Activated naive CD8-positive, alpha-beta T cell treated with anti-CD3 and anti-CD28 coated beads, Interleukin-2, amount 50 U/mL, for 24 hours (primary cell): Measurements from ENCODE around the gene PTGER1.

Experiments used
- ATAC-seq: fragments of 150-1000 bp; cut with Tn5 transposase; one replicate; pipeline ENCODE4 v1.10.0; 2021
- DNase-seq: peaks from one replicate; pipeline ENCODE4 v3.0.0; 2021
- H3K27ac Mint-ChIP-seq: one replicate; pipeline ENCODE4 v1.8.0; 2021; ENCODE audit warnings: mild to moderate bottlenecking, mixed read lengths
- H3K27me3 Mint-ChIP-seq: one replicate; pipeline ENCODE4 v1.8.0; 2021; ENCODE audit warnings: mixed read lengths
- H3K36me3 Mint-ChIP-seq: one replicate; pipeline ENCODE4 v1.8.0; 2021; ENCODE audit warnings: low read depth, mixed read lengths
- H3K4me1 Mint-ChIP-seq: one replicate; pipeline ENCODE4 v1.8.0; 2021; ENCODE audit warnings: mixed read lengths
- H3K4me3 Mint-ChIP-seq: one replicate; pipeline ENCODE4 v1.8.0; 2021; ENCODE audit warnings: mild to moderate bottlenecking, moderate library complexity, mixed read lengths
- H3K9me3 Mint-ChIP-seq: one replicate; pipeline ENCODE4 v1.8.0; 2021; ENCODE audit warnings: mixed read lengths

The PTGER1 gene

DNA sequence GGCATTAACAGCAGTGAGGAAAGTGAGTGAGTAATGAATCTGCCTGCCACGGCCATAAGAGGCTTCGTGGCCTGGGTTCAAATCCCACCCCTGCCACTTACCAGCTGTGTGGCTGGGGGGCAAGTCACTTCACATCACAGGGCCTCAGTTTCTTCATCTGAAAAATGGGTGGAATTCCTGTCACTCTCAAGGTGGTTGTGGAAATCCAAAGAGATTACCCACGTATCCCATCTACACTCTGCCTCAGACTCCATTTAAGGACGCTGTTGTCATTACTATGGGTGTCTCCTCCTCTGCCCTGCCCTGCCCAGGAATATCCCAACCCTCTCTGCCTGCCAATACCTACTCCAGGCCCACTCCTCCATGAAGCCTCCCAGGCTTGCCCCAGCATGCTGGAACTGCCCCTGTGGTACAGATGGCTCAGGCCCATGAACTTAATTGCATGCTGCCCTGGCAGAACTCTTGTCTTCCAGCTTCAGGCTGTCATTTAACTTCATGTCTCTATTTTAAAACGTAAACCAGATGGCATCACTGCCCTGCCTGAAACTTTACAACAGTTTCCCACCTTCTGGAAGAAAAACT lies 17.7 kb upstream of the PTGER1 start:
- Mint-ChIP-seq H3K27ac (no peak overlapping the region), H3K4me1 (peaks cover 18% of the 10 kb centered on the region), H3K4me3 (no peak overlapping the region), H3K36me3 (peaks cover 6% of the 10 kb centered on the region), H3K27me3 (peaks cover 2% of the 10 kb centered on the region), H3K9me3 (no peaks in the 10 kb centered on the region)
- ATAC-seq (no peak), DNase-seq (no peak)

DNA sequence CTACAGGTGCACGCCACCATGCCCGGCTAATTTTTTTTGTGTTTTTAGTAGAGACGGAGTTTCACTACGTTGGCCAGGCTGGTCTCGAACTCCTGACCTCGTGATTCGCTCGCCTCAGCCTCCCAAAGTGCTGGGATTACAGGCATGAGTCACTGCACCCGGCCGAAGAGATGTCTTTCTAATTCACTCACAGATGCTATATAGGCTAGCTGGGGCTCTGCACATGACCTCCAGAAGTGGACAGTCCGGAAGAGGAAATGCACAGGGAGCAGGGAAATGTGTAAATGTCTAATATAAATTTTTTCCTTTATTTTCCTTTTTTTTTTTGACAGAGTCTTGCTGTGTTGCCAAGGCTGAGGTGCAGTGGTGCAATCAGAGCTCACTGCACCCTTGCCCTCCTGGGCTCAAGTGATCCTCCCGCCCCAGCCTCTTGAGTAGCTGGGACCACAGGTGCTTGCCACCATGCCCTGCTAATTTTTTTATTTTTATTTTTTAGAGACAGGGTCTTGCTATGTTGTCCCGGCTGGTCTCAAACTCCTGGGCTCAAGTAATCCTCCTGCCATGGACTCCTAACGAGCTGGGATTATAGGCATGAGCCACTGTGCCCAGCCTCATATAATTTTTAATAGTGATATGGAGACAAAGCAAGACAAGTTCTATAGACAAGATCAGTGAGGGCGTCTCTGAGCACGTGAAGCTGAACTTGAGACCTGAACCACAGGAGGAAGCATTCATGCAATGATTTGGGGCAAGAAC lies 12.4 kb upstream of the PTGER1 start:
- no peak for DNase-seq
- no peak for ATAC-seq
- peaks cover 6% of the 10 kb centered on the region for H3K36me3 Mint-ChIP-seq
- H3K4me3 Mint-ChIP-seq: no peak overlapping the region
- no peaks in the 10 kb centered on the region for H3K9me3 Mint-ChIP-seq
- no peaks in the 10 kb centered on the region for H3K27me3 Mint-ChIP-seq
- H3K4me1 Mint-ChIP-seq: peaks cover 6% of the 10 kb centered on the region
- H3K27ac Mint-ChIP-seq: no peak overlapping the region

- Mint-ChIP-seq H3K27me3 (no peaks in the 10 kb centered on the region), H3K4me1 (peaks cover 10% of the 10 kb centered on the region), H3K36me3 (no peaks in the 10 kb centered on the region), H3K9me3 (no peaks in the 10 kb centered on the region), H3K27ac (no peak overlapping the region), H3K4me3 (no peak overlapping the region)
- ATAC-seq: no peak
- no peak for DNase-seq
Observed at GRCh38 chr19:14482172-14482941, 7.2 kb upstream of the PTGER1 start.

- H3K4me1 Mint-ChIP-seq: peaks cover 14% of the 10 kb centered on the region
- ATAC-seq (no peak), DNase-seq (no peak)
- no peak overlapping the region for H3K4me3 Mint-ChIP-seq
- H3K9me3 Mint-ChIP-seq: no peaks in the 10 kb centered on the region
- H3K36me3 Mint-ChIP-seq: no peaks in the 10 kb centered on the region
- H3K27me3 Mint-ChIP-seq: no peaks in the 10 kb centered on the region
- H3K27ac Mint-ChIP-seq: no peak overlapping the region
Observed at GRCh38 chr19:14480700-14481079, 5.5 kb upstream of the PTGER1 start.

DNA sequence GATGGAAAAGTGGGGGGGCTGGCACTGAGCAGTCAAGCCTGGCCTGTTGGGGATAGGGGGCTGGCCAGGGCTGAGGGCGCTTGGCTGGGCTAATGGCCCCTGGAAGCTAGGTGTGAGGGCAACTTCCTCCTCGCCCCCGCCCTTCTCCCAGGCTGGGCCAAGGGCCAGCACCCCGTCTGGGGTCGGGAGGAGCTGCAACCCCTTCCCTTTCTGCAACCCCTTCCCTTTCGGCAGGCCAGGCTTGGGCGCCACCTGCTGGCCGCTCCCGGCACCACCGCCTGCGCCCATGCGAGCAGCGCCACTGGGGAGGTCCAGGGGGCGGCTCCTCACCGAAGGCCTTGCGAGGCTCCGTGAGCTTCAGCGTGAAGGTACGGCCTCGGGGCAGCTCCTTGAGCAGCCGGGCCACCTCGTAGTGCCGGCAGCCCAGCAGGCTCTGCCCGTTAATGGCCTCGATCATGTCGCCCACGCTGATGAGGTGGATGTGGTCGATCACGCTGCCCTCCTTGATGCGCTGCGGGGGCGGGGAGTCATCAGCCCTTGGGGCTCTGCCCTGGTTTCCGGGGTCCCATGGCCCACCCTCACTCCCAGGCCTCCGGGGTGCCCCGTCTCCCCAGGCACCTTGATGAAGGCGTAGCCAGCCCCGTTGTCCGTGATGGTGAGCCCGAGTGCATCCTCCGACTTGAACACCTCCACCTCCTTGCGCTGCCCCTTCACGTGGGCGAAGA lies 5.0 kb upstream of the PTGER1 start:
- DNase-seq: peak; percentile 79
- H3K27ac Mint-ChIP-seq: no peak overlapping the region
- H3K4me1 Mint-ChIP-seq: peaks cover 19% of the 10 kb centered on the region

DNA sequence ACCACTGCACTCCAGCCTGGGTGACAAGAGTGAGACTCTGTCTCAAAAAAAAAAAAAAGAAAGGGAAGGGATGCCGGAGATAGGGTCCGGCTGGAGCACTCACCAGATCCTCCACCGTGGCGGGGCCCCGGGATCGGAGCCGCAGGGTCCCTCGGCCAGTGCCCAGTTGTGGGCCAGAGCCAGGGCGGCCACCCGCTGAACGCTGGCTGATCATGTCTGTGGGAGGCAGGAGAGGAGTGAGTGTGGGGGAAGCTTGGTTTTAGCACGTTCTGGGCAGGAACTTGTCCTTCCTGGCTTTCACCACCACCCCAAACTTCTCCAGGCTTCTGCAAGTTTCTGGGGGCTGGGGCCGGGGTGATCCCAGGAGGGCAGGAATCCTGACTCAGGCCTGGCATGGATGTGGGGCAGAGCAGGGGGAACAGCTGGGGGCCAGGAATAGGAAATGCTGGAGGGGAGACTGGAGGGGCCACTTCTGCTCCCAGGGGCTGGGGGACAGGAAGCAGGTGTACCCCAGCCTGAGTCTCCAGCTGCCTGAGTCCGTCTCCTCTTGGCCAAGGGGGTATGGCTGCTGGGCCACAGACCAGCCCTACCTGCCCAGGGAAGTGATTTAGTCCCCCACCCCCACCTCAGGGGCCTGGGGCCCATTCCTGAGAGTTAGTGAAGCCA lies 4.3 kb upstream of the PTGER1 start:
- H3K4me3 Mint-ChIP-seq: no peak overlapping the region
- DNase-seq: no peak
- H3K27me3 Mint-ChIP-seq: peaks cover 7% of the 10 kb centered on the region
- H3K9me3 Mint-ChIP-seq: no peaks in the 10 kb centered on the region
- no peaks in the 10 kb centered on the region for H3K36me3 Mint-ChIP-seq
- H3K27ac Mint-ChIP-seq: no peak overlapping the region
- H3K4me1 Mint-ChIP-seq: peaks cover 25% of the 10 kb centered on the region
- ATAC-seq: no peak

More for the DNA sequence above, 5.0 kb upstream of the PTGER1 start:
- H3K4me3 Mint-ChIP-seq: no peak overlapping the region
- no peaks in the 10 kb centered on the region for H3K36me3 Mint-ChIP-seq
- peak; percentile 45 for ATAC-seq
- no peaks in the 10 kb centered on the region for H3K9me3 Mint-ChIP-seq
- peaks cover 2% of the 10 kb centered on the region for H3K27me3 Mint-ChIP-seq

- H3K4me1 Mint-ChIP-seq: peaks cover 28% of the 10 kb centered on the region
- ATAC-seq (no peak), DNase-seq (no peak)
- H3K27me3 Mint-ChIP-seq: peaks cover 12% of the 10 kb centered on the region
- H3K4me3 Mint-ChIP-seq: no peak overlapping the region
- no peaks in the 10 kb centered on the region for H3K36me3 Mint-ChIP-seq
- H3K9me3 Mint-ChIP-seq: no peaks in the 10 kb centered on the region
- H3K27ac Mint-ChIP-seq: no peak overlapping the region
Observed at GRCh38 chr19:14478113-14478545, 3.0 kb upstream of the PTGER1 start.

GRCh38 chr19:14477418-14478112 lies 2.4 kb upstream of the PTGER1 start:
- Mint-ChIP-seq H3K4me3 (no peak overlapping the region), H3K9me3 (no peaks in the 10 kb centered on the region), H3K27ac (no peak overlapping the region), H3K4me1 (peaks cover 32% of the 10 kb centered on the region), H3K36me3 (peaks cover 2% of the 10 kb centered on the region), H3K27me3 (peaks cover 18% of the 10 kb centered on the region)
- DNase-seq (no peak), ATAC-seq (no peak)

DNA sequence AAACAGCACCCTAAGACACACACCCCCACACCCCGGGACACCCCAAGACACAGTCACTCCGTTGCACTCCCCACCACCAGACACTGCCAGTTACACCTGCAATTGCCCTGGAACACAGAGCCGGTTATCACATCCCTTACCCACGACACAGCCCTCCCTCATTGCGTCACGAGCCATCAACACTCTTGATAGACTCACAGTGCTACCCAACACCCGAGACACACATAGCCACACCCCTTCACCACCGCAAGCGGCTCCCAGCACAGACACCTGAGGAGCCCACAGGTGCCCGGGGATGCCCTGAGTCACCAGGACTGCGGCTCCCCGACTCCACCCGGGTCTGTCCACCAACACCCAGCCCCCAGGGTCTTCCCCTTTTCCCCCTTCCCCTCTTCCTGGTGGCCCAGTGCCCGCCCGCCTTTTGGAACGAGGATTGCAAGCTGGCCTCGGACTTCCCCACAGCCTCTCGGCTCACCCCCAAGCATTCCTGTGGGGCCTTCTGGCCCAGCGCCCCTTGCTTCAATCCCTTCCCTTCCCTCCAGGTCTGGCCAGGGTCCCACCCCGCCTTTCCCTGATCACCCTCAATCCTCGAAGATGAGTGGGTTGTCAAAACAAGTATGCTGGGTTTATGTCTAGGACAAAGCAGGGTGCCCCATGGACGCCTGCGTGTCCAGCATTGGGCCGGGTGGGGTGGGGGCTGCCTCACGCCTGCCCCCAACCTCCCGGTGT lies 1.7 kb upstream of the PTGER1 start:
- ATAC-seq (no peak), DNase-seq (no peak)
- Mint-ChIP-seq H3K4me1 (peaks cover 35% of the 10 kb centered on the region), H3K36me3 (peaks cover 2% of the 10 kb centered on the region), H3K27ac (no peak overlapping the region), H3K27me3 (peaks cover 18% of the 10 kb centered on the region), H3K4me3 (peak overlapping the region; percentile 16), H3K9me3 (no peaks in the 10 kb centered on the region)

- DNase-seq (no peak), ATAC-seq (no peak)
- Mint-ChIP-seq H3K27ac (no peak overlapping the region), H3K9me3 (no peaks in the 10 kb centered on the region), H3K4me1 (peaks cover 36% of the 10 kb centered on the region), H3K27me3 (peaks cover 18% of the 10 kb centered on the region), H3K36me3 (peaks cover 2% of the 10 kb centered on the region), H3K4me3 (no peak overlapping the region)
Observed at GRCh38 chr19:14476327-14476672, 1.1 kb upstream of the PTGER1 start.

- no peak overlapping the region for H3K27ac Mint-ChIP-seq
- H3K9me3 Mint-ChIP-seq: no peaks in the 10 kb centered on the region
- peak overlapping the region; percentile 17 for H3K4me3 Mint-ChIP-seq
Observed at GRCh38 chr19:14474827-14475226, 327 bp downstream of the PTGER1 start.

DNA sequence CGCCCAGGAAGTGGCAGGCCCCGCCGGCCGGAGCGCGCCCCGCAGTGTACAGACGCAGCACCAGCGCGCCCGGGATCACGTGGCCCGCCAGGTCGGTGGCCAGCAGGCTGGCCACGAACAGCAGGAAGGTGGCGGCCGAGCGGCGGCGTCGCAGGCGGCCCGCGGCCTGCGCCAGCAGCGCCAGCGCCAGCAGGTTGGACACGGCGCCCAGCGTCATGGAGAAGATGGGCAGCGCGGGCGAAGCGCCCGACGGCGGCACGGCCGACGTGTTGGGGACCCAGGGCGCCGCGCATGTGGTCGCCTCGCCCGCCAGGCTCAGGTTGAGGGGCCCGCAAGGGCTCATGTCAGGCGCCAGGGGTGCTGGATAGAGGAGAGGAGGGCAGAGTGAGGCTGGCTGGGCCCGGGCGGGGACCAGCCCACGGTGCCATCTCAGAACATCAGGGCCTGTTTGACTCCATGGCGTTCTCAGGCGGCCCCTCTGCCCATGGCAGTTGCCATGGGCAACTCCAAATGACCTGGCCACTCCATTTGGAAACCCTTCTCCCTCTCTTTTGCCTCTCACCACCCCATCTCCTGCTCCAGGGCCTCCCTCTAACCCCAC lies 1.1 kb downstream of the PTGER1 start:
- no peak overlapping the region for H3K27ac Mint-ChIP-seq
- peaks cover 18% of the 10 kb centered on the region for H3K27me3 Mint-ChIP-seq
- no peak for DNase-seq
- H3K4me1 Mint-ChIP-seq: peaks cover 32% of the 10 kb centered on the region
- H3K4me3 Mint-ChIP-seq: no peak overlapping the region
- H3K36me3 Mint-ChIP-seq: peaks cover 3% of the 10 kb centered on the region
- no peaks in the 10 kb centered on the region for H3K9me3 Mint-ChIP-seq
- ATAC-seq: no peak

More at GRCh38 chr19:14474827-14475226, 327 bp downstream of the PTGER1 start:
- peaks cover 32% of the 10 kb centered on the region for H3K4me1 Mint-ChIP-seq
- peaks cover 18% of the 10 kb centered on the region for H3K27me3 Mint-ChIP-seq
- peaks cover 2% of the 10 kb centered on the region for H3K36me3 Mint-ChIP-seq
- no peak for ATAC-seq
- DNase-seq: no peak
